Astrocyte of the hippocampus (primary cell): ENCODE measurements around the gene EXOC1.
"Not testable (repeated sequence)": the region's sequence is repeated elsewhere in the genome, so short reads cannot be mapped to it uniquely, and the experiment has no call there.

Source experiments
- DNase-seq: peaks from one replicate; pipeline ENCODE4 v3.0.0; 2011; ENCODE audit warnings: low read depth, low spot score

The EXOC1 gene

DNA sequence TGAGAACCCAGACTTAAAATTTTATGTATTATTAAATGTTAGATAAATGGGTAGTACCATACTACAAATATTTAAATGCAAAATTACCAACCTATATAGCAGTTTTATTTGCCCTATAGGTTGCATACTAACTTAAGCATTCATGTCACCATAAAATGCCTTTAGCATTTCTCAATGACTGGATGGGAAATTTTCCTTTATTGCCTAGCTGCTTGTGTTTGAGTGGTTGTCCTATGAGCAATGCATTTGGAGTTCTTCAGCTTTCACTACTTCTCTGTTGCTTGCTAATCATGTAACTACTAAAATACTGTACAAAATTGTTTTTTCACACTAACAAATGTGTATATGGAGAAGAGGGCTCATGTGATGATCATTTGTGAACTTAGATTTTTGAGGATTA is 51.1 kb downstream of the EXOC1 start:
- DNase-seq = no peak

DNA sequence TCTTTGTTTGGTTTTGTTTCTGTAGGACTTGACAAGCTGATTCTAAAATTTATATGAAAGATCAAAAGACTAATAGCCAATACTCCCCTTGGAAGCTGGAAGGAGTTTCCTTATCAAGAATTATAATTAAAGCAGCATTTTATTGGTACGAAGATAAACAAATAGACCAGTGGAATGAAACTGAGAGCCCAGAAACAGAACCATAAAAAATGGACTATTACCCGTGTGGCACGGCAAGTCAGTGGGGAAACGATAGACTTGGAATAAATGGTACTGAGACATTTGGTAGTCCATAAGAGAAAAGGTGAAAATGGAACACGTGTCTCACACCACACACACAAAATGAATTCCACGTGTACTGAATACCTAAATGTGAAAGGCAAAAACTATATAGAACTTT is 52.9 kb downstream of the EXOC1 start:
- no peak for DNase-seq

DNA sequence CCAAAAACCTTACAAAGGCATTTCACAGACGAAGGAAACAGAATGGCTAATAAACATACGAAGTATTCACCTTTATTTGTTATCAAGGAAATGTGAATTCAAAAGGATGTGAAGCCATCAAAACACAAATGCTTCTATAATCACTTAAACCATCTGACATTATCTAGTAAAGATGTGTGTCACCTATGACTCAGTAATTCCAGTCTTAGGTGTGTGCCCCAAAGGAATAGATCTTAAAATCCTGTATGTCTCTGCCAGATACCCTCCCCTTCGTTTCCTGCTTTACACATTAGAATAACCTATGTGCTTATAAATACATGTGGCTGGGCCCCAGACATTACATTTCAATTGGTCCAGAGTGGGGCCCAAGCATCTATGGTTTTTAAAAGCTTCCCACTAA is 53.5 kb downstream of the EXOC1 start:
- DNase-seq = no peak

DNA sequence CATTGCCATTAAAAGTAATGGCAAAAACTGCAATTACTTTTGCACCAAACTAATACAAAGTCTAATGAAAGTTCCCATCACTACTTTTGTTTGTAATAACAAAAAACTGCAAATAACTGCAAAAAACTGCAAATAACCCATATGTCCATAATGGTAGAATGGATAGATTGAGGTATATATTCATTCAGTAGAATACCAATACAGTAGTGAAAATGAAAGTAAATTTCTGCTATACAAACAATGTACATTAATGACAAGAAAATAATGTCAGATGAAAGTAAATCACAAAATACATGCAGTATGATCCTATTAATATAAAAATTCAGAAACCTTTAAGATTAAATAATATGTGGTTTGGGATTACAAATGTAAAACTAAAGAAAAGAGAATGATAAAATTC is 54.0 kb downstream of the EXOC1 start:
- no peak for DNase-seq

DNA sequence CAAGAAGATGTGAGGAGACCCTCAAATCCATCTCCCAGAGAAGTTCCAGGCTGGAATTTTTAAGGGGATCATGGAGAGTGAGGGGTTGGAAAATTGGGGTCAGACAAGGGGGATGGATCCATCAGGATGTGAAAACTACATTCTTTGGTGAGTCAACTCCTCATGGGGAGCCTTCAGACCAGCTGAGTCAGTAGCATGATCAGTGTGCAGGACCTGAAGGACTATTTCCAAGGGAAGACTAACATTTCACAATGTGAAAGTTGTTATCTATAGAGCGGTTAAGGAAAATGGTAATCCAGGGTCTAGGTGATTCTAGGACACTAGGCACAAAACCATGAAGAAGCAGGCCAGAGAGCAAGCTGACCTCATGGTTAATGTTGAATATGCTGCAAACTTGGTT is 56.7 kb downstream of the EXOC1 start:
- DNase-seq = no peak

DNA sequence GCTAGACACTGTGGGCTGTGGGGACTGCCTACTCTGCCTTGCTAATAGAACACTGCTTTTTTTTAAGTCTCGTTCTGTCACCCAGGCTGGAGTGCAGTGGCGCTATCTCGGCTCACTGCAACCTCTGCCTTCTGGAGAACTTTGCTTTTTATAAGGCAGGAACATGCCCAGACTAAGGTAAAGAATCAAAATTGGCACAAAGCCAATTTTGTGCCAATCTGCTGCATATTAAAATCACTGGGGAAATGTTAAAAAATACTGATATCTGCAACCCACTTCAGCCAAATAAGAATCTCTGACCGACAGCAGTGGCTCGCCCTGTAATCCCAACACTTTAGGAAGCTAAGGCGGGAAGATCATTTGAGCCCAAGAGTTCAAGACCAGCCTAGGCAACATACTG is 58.8 kb downstream of the EXOC1 start:
- no peak for DNase-seq

DNA sequence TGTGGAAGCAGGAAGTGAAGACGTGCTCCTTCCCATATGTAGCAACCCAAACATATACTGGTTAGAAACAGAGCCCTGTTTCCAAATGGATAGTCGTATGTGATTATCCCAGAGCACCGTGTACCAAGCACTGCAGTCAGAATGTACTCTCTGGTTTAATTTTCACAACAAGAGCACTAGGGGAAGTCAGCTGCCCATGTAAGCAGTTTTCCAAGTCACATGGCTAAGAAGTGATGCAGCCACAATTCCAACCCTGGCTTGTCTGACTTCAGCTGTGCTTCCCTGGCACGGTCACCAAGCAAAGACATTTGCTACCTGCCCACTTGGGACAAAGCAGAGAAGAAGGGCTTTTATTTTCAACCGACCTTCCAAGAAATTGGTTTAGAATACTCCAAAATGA is 67.1 kb downstream of the EXOC1 start:
- no peak for DNase-seq

DNA sequence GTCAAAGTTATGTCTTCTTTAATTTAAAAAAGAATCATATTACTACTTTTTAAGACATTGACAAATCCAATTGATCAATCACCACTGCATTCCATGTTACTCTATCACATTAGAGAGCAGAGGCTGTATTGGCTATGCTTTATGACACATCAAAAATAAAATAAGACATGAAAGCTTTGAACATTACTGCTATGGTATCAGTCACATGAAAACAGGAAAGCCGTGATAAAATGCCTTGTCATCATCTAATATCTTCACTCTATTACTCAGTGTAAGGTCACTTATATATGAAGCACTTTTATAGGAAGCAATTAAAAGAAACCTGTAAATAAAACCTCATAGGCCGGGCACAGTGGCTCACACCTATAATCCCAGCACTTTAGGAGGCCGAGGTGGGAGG is 67.6 kb downstream of the EXOC1 start:
- no peak for DNase-seq

DNA sequence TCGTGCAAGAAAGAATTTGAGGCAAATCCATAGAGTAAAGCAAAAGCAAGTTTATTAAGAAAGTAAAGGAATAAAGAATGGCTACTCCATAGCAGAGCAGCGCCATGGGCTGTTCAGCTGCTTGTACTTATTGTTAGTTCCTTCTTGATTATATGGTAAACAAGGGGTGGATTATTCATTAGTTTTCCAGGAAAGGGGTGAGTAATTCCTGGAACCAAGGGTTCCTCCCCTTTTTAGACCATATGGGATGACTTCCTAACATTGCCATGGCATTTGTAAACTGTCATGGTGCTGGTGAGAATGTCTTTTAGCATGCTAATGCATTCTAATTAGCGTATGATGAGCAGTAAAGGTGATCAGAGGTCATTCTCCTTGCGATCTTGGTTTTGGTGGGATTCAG is 71.8 kb downstream of the EXOC1 start:
- peak; percentile 25 for DNase-seq

DNA sequence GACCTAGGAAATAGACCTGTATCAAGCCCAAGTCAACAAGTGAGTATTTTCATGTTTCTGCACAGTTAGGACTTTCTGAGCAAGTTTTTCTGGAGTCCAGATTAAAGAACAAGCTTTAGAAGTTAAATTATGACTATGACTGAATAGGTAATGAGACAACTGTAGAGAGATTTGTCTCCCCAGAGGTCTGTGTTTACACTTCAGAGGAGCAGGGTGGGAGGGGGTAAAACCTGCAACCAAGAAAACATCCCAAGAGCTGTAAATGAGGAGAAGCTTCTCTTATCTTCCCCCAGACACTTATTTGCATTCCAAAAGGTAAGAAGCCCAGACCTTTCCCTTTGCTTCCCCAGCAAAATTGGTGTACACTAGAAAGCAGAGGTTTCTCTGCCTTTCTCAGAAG is 73.2 kb downstream of the EXOC1 start:
- no peak for DNase-seq

DNA sequence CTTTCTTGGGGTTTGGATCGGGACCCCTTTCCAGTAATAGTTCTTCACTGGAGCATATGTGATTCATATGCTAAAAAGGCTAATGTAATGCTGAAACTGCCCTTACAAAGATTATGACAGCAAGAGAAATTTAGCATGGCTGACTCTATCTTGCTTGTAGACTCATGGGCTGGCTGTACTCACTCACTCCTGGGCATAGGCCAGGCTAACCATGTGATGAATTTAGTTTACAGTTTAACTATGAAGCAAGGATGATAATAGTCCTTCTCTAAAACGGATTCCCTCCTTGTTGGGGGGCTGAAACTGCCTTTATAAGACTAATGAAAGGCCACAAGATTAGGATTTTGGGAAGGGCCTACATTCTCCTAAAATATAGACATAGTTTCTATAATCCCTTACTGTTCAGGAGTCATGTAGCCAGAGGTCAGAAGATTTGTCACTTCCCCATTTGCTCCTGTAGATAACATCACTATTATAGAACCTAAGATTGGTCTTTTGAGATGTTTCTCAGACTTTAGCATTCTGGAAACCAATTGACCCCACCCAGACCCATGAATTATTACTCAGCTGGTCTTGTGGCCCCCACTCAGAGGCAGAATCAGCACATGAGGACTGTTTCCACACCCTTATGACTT is 74.5 kb downstream of the EXOC1 start:
- DNase-seq = no peak

DNA sequence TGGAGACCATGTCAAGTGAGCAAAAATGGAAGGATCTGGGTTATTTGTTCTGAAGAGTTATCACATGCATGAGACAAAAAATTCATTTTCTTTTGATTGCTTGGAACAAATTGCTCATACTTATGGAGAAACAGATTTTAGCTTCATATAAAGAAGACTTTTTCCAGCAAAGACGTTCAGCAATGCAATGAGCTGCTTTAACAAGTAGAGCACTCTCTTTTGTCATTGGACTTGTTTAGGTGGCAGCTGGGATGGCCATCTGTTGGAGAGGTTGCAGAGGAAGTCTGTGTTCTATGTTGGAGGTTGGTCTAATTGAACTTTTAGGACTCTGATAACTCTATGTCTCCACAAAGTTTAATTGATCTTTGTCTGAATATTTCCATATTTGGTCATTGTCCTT is 75.4 kb downstream of the EXOC1 start:
- no peak for DNase-seq

DNA sequence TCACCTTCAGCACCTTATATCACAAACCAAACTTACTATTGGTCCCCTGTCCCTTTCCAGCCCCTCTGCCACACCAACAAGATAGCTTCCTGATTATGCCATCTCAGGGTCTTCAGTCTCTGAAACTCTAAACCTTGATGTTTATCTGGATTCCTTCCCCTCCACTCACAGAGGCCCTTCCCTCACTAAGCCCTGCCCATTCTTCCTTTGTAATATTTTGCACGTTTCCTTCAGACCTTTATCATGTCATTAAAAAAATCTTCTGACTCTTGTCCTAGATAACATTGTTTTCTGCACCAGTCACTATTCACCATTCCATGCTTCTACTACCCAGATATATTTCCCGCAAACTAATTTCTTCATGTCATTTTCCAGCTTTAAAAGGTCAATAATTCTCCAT is 77.6 kb downstream of the EXOC1 start:
- DNase-seq = no peak

DNA sequence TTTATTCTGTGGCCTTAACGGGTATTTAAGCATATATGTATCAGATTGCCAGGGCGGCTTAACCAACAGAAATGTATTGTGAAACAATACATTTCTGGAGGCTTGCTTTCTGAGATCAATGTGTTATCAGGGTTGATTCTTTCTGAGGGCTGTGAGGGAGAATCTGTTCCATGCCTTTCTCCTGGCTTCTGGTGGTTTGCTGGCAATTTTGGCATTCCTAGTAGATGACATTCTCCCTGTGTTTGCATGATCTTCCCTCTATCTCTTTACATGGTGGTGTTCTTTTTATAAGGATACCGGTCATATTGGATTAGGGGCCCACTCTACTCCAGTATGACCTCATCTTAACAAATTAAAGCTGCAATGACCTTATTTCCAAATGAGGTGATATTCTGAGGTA is 78.4 kb downstream of the EXOC1 start:
- peak; percentile 21 for DNase-seq

DNA sequence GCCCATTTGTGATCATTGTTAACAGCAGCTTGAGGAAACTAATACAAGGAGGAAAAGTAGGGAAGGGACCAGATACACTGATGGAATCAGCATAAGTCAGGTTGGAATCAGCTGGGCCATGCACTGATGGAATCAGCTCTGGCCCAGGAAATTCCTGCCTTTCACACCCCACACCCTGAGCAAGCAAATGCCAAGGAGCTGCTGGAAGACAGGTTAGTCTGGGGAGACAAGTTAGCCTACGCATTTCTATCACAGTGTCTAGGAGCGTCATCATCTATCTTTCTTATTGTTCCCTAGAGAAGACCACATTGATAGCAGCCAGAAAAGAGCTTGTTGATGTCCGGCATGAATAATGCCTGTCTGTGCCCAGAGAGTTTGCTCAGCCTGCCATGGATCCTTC is 79.1 kb downstream of the EXOC1 start:
- no peak for DNase-seq

DNA sequence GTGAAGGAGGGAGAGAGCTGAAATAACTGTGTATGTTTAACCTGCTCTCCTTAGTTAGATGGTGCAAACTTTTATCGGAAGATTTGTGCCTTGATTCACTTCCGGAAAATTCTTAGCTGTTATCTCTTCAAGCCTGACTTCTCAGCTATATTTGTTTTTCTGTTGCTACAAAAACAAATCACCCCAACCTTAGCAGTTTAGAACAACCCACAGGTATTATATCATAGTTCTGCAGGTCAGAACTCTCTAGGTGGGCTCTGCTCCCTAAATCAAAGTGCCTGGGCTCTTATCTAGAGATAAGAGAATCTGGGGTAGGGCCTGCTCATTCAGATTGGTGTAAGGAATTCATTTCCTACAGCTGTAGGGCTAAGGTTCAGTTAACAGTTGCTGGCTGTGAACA is 80.2 kb downstream of the EXOC1 start:
- DNase-seq = no peak

DNA sequence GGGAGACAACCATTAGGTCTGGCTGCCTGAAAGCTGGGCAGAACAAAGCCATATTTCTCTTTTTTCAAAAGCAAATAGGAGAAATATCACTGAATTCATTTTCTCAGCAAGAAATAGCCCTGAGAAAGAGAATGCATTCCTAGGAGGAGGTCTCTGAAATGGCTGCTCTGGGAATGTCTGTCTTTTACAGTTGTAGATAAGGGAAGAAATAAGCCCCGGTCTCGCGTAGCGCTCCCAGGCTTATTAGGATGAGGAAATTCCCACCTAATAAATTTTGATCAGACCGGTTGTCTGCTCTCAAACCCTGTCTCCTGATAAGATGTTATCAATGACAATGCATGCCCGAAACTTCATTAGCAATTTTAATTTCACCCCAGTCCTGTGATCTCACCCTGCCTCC is 82.5 kb downstream of the EXOC1 start:
- DNase-seq = not testable (repeated sequence)

DNA sequence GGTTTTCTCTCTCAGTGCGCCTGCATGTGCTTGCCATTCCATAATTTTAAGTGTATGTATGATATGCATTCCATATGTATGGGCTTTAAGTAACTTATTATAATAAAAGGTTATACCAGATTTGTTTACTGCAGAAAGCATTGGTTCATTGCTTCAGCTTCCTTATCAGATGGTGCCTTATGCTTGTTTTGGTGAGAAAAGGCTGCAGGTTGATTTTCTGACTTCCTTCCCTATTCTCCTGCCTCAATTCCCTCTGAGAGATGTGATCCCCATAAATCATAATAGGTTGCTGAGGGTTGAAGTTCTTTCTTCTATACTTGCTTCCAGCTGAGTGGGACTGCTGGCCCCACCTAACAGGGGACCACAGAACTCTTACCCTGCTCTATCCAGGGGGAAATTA is 85.0 kb downstream of the EXOC1 start:
- DNase-seq = no peak

DNA sequence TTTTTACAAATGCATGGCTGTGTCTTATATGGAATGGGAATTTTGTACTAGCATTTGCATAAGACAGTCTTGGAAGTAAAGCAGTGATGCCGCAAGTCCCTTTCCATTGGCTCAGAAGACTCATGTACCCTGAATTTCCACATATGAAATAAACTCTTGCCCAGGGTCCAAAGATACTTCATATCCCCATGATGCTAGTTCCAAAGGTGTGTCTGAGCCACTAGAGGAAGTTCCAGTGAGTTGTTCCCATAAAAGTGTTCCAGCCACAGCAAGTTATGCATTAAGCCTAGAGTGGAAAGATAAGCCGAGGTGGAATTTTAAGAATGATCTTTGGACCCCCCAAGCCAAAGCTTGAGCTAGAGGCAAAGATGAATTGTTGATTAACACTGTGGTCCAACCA is 86.0 kb downstream of the EXOC1 start:
- no peak for DNase-seq

DNA sequence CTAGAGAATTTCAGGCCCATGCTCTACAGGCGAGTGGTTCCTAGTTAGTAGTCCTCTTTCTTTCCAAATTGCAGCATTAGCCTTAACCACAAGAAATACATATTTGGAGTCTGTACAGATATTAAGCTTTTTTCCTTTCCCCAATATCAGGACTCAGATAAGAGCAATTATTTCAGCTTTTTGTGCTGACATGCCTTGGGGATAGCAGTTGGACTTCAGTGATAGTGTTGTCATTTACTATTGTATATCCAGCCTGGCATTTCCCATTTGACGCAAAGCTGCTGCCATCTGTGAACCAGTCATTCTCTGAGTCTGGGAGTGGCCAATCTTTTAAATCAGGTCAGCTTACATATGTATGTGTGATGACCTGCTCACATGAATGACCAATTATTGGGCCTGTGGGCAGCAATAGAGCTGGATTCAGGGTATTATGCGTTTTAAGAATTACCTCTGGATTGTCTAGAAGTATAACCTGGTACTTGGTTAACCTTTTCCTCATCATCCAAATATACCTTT is 88.5 kb downstream of the EXOC1 start:
- DNase-seq = no peak

DNA sequence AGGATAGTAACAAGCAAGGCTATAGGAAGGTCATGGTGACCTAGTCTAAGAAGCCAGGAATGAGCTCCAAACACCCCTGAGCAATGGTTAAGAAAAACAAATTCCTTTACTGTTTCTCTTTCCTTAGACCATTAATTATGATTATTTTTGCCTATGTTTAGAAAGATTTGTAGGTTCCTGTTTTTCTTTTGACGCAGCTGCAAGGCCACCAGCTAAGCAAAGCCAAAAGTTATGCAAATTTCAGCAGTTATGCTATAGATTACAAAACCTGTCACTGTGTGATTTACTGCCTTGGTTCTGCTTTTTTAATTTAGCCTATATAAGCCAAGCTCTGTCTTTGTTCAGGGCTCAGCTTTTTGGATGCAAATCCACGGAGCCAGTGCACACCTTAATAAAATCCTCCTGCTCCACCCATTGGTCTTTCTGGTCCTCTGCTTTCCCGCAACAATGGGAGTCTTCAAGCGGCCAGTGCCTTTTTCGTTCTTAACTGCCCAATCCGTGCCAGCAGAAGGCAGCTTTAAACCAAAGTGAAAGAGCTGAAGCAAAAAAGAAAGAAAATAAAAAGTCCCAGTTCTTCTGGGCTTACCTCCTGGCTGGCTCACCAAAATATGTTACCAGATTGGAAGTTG is 93.9 kb downstream of the EXOC1 start:
- DNase-seq = no peak

DNA sequence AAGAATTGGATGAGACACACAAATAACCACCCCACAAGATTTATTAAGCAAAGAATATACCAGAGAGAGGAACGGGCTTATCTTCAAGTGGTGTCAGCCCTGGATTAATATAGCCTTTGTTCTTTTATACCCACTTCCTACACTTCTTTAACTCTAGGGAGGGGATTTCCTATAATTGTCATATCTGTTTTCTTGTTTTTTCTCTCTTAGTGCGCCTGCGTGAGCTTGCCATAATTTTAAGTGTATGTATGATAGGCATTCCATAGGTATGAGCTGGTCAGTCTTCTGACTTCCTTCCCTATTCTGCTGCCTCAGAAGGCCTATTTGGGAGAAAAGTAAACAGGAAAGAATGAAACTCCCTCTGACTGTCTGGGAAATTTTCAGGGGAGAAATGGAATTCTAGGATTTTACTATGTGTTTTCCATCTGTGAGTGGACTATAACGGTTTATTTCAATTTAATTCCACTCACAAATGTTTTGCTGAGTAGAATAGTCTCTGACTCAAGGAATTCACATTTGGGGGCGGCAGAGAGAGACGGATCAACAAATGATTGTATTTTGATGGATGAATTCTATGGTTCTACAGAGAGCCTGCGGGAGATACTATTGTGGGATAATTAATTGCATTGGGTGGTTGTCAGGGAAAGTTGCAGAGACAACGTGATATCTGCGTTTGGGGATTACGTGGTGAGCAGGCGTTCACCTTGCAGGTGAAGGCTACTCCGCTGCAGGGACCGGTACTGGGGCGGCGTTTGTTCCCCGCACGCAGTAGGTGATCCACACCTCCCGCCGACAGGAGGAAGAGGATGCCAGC is 94.7 kb downstream of the EXOC1 start:
- peak; percentile 83 for DNase-seq
